Skin of body (tissue), 3 donors: ENCODE measurements around the gene INO80. TPM values are rescaled to one million over a fixed set of nuclear protein-coding genes. Genes with fewer than 3 reads are reported as not detected.

Experiments used
- DNase-seq: peaks from one replicate; lab custom pipeline; 2025; lab: John Stamatoyannopoulos, UW
- small RNA-seq: library from RNA; depleted of rRNA; stranded (forward); fragments of <200 nt; gene quantifications from one replicate; pipeline ENCODE3, GENCODE V24; 2014; ENCODE audit warnings: low replicate concordance
- total RNA-seq: library from RNA; depleted of rRNA; stranded (reverse); fragments of >200 nt; gene quantifications from one replicate; pipeline ENCODE4 v1.2.3, GENCODE V29; 2014

The INO80 gene
- total RNA-seq, 1 donor from 2014 or later: 25.1 TPM

GRCh38 chr15:40931300-40932142 lies 184.6 kb downstream of the INO80 start:
- DNase-seq: no peak

- no peak for DNase-seq
Observed at GRCh38 chr15:40930430-40931299, 185.4 kb downstream of the INO80 start.

GRCh38 chr15:40929660-40930429 lies 186.2 kb downstream of the INO80 start:
- DNase-seq: no peak

Small RNA genes lying within 50 kb of the gene (small RNA-seq; reads per million reads assigned to genes)
- gene ISCA1P4: not detected

Other genes starting within 250 kb of the INO80 start
- 19.4 TPM for gene RHOV, start 242.0 kb downstream of the INO80 start, total RNA-seq
- 12.5 TPM for gene VPS18, start 221.8 kb downstream of the INO80 start, total RNA-seq
- gene DLL4, start 186.9 kb downstream of the INO80 start, total RNA-seq: 7.6 TPM
- gene CHAC1, start 162.8 kb downstream of the INO80 start, total RNA-seq: 5.6 TPM
- not detected for gene EXD1, start 114.5 kb upstream of the INO80 start, total RNA-seq
- gene CHP1, start 115.0 kb upstream of the INO80 start, total RNA-seq: 49.4 TPM
- gene OIP5, start 216.3 kb upstream of the INO80 start, total RNA-seq: 3.2 TPM
- 45.3 TPM for gene NUSAP1, start 216.6 kb upstream of the INO80 start, total RNA-seq